22Rv1 (cell line): ENCODE results near the gene CARMIL1.

ENCODE experiments used
- ZFX ChIP-seq: fragments of 450-650 bp; IDR thresholded peaks from 2 replicates; pipeline ENCODE4 v1.6.1; 2017; ENCODE audit warnings: antibody characterized with exemption, borderline replicate concordance
- TF ChIP-seq, protein P1 (sequence below): fragments of 450-650 bp; IDR thresholded peaks from 2 replicates; pipeline ENCODE4 v1.5.1; 2017; ENCODE audit warnings: mild to moderate bottlenecking

DNA sequence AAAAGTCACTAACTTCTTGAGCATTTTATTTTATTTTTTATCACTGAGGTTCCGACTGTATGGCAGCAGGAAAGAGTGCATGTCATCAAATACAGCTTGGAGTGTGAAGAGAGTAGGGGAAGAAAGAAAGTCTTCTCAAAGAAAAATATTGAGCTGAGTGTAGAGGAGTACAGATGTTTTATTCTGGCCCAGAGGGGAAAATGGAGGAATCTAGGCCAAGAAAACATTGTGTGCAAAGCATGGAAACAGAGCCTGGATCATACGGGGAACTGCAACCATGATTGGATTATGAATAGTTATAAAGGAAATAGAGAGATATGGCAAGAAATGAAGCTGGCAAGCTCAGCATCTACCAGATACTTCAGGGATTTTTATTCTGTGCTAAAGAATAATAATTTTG is 268.6 kb downstream of the CARMIL1 start:
- TF ChIP-seq, protein P1, sequence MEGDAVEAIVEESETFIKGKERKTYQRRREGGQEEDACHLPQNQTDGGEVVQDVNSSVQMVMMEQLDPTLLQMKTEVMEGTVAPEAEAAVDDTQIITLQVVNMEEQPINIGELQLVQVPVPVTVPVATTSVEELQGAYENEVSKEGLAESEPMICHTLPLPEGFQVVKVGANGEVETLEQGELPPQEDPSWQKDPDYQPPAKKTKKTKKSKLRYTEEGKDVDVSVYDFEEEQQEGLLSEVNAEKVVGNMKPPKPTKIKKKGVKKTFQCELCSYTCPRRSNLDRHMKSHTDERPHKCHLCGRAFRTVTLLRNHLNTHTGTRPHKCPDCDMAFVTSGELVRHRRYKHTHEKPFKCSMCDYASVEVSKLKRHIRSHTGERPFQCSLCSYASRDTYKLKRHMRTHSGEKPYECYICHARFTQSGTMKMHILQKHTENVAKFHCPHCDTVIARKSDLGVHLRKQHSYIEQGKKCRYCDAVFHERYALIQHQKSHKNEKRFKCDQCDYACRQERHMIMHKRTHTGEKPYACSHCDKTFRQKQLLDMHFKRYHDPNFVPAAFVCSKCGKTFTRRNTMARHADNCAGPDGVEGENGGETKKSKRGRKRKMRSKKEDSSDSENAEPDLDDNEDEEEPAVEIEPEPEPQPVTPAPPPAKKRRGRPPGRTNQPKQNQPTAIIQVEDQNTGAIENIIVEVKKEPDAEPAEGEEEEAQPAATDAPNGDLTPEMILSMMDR: no peak
- no peak for TF ChIP-seq ZFX
